Mucosa of gallbladder (tissue), 1 donor: Measurements from ENCODE around the gene NKIRAS2. TPM values are rescaled to one million over a fixed set of nuclear protein-coding genes. Genes with fewer than 3 reads are reported as not detected.
A peak's percentile ranks its signal among the peaks of the same experiment; 100 is the strongest.

ENCODE experiments used
- DNase-seq: peaks from one replicate; pipeline ENCODE4 v3.0.0-alpha.2; 2020; ENCODE audit warnings: low spot score
- total RNA-seq: library from RNA; stranded (reverse); gene quantifications from one replicate; pipeline ENCODE4 v1.2.1, GENCODE V29; 2021
- donor health status: DM: no; HTN: no; CAD: no.

Gene NKIRAS2
- total RNA-seq, 1 donor from 2014 or later, result 31.1 TPM

DNA sequence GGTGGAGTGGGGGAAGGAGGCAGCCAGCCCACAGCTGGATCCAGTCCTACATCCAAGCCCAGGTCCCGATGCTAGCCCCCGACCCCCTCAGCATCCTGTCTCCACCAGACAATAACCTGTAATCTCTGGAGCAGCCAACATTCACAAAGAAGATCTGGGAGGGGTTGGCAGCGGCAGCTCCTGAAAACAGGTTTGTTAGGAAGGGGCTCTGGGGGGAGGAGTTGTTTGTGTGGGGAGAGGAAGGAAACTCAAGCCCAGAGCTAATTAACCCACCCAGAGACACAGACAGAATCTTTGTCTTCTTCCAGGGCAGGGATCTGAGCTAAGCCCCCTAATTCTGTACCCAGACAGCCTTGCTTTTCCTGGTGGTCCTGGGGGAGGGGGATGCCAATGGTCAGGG, 35.1 kb downstream of the NKIRAS2 start:
- no peak for DNase-seq

DNA sequence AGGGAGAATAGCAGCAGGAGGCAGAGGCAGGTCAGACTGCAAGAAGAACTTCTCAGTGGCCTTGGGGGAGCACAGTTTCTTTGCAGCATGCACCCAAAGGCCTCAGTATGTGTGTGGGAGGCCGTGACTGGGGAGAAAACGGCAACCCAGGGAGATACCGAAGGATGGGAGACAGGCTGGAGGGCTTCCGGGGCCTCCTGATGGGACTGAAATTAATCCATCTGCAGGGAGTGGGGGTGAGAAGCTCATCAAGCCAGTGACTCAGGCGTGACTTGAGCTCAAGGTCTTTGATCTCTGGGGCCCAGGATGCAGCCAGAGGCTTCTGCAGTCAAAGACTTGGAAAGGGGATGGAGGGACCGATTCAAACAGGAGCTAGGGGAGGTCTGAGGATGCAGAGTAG, 35.6 kb downstream of the NKIRAS2 start:
- DNase-seq, result no peak

GRCh38 chr17:42056635-42057034, 36.7 kb downstream of the NKIRAS2 start:
- no peak for DNase-seq

DNA sequence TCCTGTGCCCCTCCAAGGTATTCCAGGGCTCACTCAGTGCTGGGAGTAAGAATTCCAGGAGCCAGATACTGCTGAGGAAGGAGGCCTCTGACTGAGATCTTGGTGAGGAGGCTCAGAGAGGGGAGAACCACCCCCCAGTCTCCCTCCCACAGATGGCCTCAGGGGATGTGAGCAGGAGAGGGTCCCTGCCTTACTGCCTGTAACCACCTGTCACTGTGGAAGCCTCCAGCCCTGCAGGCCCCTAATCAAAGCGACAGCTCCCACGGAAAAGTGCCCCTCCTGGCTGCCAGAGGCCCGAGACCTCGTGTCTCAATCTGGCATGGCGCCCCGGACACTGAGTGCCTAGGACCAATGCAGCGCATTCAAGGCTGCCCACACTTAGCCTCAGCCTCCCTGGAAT, 38.2 kb downstream of the NKIRAS2 start:
- no peak for DNase-seq

GRCh38 chr17:42059815-42060214, 39.9 kb downstream of the NKIRAS2 start:
- DNase-seq, result no peak

- DNase-seq, result no peak
These were observed 40.3 kb downstream of the NKIRAS2 start for GRCh38 chr17:42060231-42060630.

- no peak for DNase-seq
These were observed 42.0 kb downstream of the NKIRAS2 start for GRCh38 chr17:42061646-42062487.

DNA sequence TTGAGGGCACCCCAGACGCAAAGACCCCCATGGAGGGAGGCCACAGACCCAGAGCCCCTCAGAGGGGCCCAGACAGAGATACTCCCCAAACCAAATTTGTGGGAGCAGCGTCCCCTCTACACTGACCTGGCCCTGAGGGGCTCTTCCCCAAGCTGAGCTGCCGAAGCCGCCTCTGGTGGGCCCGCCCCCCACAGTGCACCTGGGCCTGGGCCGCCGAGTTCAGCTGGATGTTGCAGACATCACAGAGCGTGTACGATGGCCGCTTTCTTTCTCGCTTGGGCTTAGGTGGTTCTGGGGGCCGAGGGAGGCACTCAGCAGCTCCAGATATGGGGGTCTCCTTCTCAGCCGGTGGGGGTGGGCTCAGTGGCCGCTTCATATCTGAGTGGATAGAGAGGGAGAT, 42.8 kb downstream of the NKIRAS2 start:
- no peak for DNase-seq

DNA sequence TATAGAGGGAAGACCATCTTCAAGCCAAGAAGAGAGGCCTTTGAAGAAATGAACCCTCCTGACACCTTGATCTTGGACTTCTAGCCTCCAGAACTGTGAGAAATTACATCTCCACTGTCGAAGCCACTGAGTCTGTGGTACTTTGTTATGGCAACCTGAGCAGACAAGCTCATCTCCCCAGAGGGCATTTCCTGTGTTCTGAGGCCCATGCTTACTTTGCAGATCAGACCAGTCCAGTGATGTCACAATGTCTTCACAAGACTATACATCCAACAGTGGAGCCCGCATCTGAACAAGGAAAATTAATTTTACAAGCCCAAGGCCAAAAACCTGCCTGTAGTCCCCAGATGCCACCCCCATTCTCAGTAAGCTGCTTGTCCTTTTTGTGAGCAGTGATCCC, 45.3 kb downstream of the NKIRAS2 start:
- no peak for DNase-seq

DNA sequence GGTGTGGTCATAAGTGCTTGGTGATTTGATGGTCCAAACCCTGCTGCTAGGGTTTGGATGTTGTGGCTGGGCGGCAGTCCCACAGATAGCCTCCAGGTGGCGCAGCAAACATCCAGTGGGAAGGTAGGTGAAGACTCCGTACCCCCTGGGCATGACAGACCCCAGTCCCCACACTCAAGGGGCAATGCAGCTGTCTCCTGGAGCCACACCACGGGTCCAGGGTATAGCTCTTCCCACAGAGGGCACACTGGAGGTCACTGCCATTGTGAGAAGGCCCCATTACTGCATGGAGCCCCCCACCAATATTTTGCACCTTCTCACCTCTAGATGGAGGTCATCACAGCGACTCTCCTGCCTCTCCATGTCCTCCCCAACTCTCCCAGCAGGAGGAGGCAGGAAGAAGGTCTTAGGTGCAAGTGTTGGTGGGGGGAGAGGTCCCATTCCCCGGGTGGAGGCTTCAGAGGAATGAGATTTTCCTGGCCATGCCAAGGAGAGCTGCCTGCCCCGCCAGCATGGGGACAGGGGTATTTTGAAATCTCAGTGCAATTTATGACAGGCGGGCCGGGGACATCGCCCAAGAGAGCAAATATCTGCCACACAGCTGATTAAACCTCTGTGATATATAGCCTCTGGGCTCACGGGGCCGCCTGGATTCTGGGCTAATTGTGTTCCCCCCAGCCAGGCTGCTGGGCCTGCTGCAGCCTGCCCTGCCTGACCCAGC, 47.6 kb downstream of the NKIRAS2 start:
- DNase-seq, result peak; percentile 54

GRCh38 chr17:42068979-42069378, 49.1 kb downstream of the NKIRAS2 start:
- no peak for DNase-seq

DNA sequence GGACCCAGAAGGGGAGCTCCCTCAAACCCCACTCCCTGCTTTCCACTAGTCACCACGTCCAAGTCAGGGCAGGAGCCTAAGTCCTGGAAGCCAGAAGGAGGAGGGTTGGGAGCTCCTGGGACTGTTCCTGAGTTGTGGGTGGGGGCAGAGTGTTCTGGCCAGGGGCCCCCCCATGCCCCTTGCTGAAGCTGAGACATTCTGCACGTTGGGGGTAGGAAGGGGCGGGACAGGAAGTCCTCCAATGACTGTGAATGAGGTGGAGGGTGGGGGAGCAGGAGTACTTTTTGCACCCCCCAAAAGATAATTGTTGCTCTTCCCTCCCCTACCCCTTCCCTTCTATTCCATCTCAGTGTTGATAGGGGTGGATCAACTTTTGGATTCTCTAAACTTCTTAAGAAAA, 51.9 kb downstream of the NKIRAS2 start:
- no peak for DNase-seq

DNA sequence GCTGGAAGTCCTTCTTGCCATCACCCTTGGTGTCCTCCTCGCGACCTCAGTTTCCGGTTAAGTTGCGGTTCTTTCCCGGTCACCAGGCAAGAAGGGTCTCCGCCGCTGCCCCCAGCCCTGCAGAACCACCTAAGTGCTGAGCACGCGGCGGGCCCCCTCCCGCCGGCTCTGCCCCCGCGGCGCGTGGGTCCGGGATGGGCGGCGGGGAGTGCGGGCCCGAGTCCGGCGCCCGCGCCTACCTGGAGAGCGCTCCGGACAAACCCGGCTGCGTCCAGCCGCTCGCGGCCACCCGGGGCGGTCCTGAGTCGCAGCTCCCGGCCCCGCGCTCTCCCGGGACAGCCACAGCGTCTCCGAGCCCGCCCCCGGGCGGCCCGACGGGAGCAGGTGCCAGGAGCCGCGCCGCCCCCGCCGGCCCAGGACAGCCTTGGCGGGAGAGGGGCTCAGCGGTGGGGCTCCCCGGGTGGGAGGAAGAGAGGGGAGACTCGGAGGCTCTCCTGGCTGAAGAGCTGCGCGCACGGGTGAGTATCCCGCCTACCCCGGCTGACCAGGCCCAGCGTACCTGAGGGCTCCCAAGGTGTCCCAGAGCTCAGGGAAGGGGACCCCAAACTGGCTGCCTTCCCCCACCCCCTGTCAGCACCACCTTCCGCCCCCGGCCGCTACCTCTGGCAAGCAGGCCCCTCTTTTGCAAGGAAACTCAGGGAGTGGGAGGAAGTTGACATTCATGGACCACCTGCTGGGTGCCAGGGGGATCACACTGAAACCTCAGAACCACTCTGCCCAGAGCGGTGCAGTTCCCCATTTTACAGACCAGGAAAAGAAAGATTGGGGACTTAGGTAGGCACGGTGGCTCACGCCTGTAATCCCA, 52.7 kb downstream of the NKIRAS2 start:
- no peak for DNase-seq

Other genes with a start within 250 kb of the NKIRAS2 start
- 201 TPM for gene JUP, start 233.4 kb upstream of the NKIRAS2 start, total RNA-seq
- 24.1 TPM for gene P3H4, start 208.1 kb upstream of the NKIRAS2 start, total RNA-seq
- 59.2 TPM for gene FKBP10, start 207.1 kb upstream of the NKIRAS2 start, total RNA-seq
- gene NT5C3B, start 183.9 kb upstream of the NKIRAS2 start, total RNA-seq, result 39.6 TPM
- 0.29 TPM for gene KLHL10, start 182.3 kb upstream of the NKIRAS2 start, total RNA-seq
- gene KLHL11, start 154.7 kb upstream of the NKIRAS2 start, total RNA-seq, result 14.0 TPM
- gene ACLY, start 101.1 kb upstream of the NKIRAS2 start, total RNA-seq, result 127 TPM
- 1.6 TPM for gene ODAD4, start 89.5 kb upstream of the NKIRAS2 start, total RNA-seq
- gene CNP, start 53.3 kb upstream of the NKIRAS2 start, total RNA-seq, result 65.9 TPM
- 69.8 TPM for gene DNAJC7, start 2.7 kb upstream of the NKIRAS2 start, total RNA-seq
- gene C17orf113, start 30.5 kb downstream of the NKIRAS2 start, total RNA-seq, result 1.6 TPM
- gene ZNF385C, start 78.4 kb downstream of the NKIRAS2 start, total RNA-seq, result 0.32 TPM
- 26.8 TPM for gene DHX58, start 92.6 kb downstream of the NKIRAS2 start, total RNA-seq
- gene KAT2A, start 101.3 kb downstream of the NKIRAS2 start, total RNA-seq, result 58.4 TPM
- 0.29 TPM for gene HSPB9, start 102.7 kb downstream of the NKIRAS2 start, total RNA-seq
- gene RAB5C, start 134.9 kb downstream of the NKIRAS2 start, total RNA-seq, result 150 TPM
- 0.06 TPM for gene KCNH4, start 161.1 kb downstream of the NKIRAS2 start, total RNA-seq
- gene HCRT, start 165.4 kb downstream of the NKIRAS2 start, total RNA-seq, result not detected
- 34.4 TPM for gene GHDC, start 174.4 kb downstream of the NKIRAS2 start, total RNA-seq